ENCODE measurements around the gene PPP6R2. TPM values are rescaled to one million over a fixed set of nuclear protein-coding genes. Genes with fewer than 3 reads are reported as not detected.

PPP6R2 gene
- total and polyA plus RNA-seq, 2 of the 4 experiments (the other 2 are of a cell fraction) = 49.2 to 51.6 TPM

DNA sequence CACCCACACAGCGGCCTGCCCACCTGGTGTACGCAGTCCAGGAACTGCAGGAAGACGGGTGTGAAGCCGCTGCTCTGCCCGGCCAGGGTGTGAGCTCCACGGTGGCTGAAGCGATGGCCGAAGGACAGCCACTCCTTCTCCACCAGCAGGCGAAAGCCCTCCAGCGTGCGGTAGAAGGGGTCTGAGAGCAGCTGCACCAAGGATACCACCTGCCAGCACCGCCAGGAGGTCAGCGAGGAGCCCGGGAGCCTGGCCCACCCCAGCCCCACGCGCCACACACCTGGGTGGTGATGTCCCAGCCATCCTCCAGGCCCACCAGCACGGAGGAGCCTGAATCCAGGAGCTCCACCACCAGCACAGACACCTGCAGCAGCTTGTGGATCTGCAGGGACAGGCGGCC lies 112.1 kb downstream of the PPP6R2 start:
- TF ChIP-seq CHD1 (IDR thresholded peaks at IDR 0.05; ENCODE audit: low read depth, low read length) (no peak), MAZ (IDR thresholded peaks at IDR 0.05; ENCODE audit: borderline replicate concordance, low read depth, low read length) (no peak), RAD21 (IDR thresholded peaks at IDR 0.05; ENCODE audit: low read length) (no peak), MAFK (IDR thresholded peaks at IDR 0.05; ENCODE audit: low read depth, low read length) (no peak), SMC3 (IDR thresholded peaks at IDR 0.05; ENCODE audit: low read depth, low read length) (no peak), NFE2L2 (IDR thresholded peaks at IDR 0.05; ENCODE audit: low read depth, low read length) (no peak), BHLHE40 (IDR thresholded peaks at IDR 0.05; ENCODE audit: low read depth, low read length) (no peak), MXI1 (IDR thresholded peaks at IDR 0.05; ENCODE audit: borderline replicate concordance, low read depth, low read length) (no peak), RCOR1 (IDR thresholded peaks at IDR 0.05; ENCODE audit: insufficient replicate concordance, low read length) (no peak), FOS (IDR thresholded peaks at IDR 0.05; ENCODE audit: low read depth, low read length) (no peak), CEBPB (IDR thresholded peaks at IDR 0.05; ENCODE audit: low read depth, low read length) (no peak), RFX5 (IDR thresholded peaks at IDR 0.05; ENCODE audit: low read depth, low read length) (no peak), POLR2A (IDR thresholded peaks at IDR 0.05; ENCODE audit: low read depth, low read length) (no peak)
- TF ChIP-seq, protein P1, sequence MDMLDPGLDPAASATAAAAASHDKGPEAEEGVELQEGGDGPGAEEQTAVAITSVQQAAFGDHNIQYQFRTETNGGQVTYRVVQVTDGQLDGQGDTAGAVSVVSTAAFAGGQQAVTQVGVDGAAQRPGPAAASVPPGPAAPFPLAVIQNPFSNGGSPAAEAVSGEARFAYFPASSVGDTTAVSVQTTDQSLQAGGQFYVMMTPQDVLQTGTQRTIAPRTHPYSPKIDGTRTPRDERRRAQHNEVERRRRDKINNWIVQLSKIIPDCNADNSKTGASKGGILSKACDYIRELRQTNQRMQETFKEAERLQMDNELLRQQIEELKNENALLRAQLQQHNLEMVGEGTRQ (IDR thresholded peaks at IDR 0.05; ENCODE audit: low read depth, low read length) = no peak
- TF ChIP-seq, protein P2, sequence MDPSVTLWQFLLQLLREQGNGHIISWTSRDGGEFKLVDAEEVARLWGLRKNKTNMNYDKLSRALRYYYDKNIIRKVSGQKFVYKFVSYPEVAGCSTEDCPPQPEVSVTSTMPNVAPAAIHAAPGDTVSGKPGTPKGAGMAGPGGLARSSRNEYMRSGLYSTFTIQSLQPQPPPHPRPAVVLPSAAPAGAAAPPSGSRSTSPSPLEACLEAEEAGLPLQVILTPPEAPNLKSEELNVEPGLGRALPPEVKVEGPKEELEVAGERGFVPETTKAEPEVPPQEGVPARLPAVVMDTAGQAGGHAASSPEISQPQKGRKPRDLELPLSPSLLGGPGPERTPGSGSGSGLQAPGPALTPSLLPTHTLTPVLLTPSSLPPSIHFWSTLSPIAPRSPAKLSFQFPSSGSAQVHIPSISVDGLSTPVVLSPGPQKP (IDR thresholded peaks at IDR 0.05; ENCODE audit: borderline replicate concordance, low read depth, low read length) = no peak
- TF ChIP-seq, protein P3, sequence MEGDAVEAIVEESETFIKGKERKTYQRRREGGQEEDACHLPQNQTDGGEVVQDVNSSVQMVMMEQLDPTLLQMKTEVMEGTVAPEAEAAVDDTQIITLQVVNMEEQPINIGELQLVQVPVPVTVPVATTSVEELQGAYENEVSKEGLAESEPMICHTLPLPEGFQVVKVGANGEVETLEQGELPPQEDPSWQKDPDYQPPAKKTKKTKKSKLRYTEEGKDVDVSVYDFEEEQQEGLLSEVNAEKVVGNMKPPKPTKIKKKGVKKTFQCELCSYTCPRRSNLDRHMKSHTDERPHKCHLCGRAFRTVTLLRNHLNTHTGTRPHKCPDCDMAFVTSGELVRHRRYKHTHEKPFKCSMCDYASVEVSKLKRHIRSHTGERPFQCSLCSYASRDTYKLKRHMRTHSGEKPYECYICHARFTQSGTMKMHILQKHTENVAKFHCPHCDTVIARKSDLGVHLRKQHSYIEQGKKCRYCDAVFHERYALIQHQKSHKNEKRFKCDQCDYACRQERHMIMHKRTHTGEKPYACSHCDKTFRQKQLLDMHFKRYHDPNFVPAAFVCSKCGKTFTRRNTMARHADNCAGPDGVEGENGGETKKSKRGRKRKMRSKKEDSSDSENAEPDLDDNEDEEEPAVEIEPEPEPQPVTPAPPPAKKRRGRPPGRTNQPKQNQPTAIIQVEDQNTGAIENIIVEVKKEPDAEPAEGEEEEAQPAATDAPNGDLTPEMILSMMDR (conservative IDR thresholded peaks at IDR 0.05; ENCODE audit: low read depth, low read length) = no peak
- intact Hi-C loops (cut with micrococcal nuclease) = no loop called here
- WGBS, 2 experiments (ENCODE audit: extremely low coverage in 2 of 2, insufficient read length in 1 of 2) = 94% methylated on average over 7 of the region's 18 CpGs; no CpG with 5 or more reads in 1 of the 2 experiments

More for the DNA sequence above, 112.1 kb downstream of the PPP6R2 start:
- Histone ChIP-seq H2BK5ac (ENCODE audit: low read depth, low read length, poor library complexity, severe bottlenecking) (no peak overlapping the region), H2AK5ac (ENCODE audit: low read depth, low read length) (no peak overlapping the region), H3K14ac (replicated peaks; ENCODE audit: low read depth, low read length) (no peak overlapping the region), H3K4me2 (ENCODE audit: low read depth, low read length) (no peak overlapping the region), H4K5ac (ENCODE audit: low read depth, low read length) (no peak overlapping the region), H3K79me1 (ENCODE audit: low read depth in 1 of 2, low read length in 2 of 2) (peaks cover 3 to 8% of the 10 kb centered on the region in 2 experiments; a peak in 1 of 4 replicates), H3K9me3 (ENCODE audit: control insufficient read depth, insufficient read depth, low read length) (no peaks in the 10 kb centered on the region), H2BK15ac (ENCODE audit: low read depth, low read length) (no peak overlapping the region), H2AFZ (replicated peaks; ENCODE audit: low read length, poor library complexity) (no peak overlapping the region), H3K56ac (ENCODE audit: extremely low read depth, insufficient read depth, low read length) (no peak overlapping the region), H2AK9ac (replicated peaks; ENCODE audit: low read depth, low read length, poor library complexity) (no peak overlapping the region), H4K8ac (ENCODE audit: low read depth in 2 of 2, low read length in 2 of 2) (no peak overlapping the region), H3K27me3 (ENCODE audit: control insufficient read depth, insufficient read depth, low read length) (no peaks in the 10 kb centered on the region), H2BK20ac (ENCODE audit: low read depth, low read length) (no peak overlapping the region), H3K4me1 (ENCODE audit: control insufficient read depth, insufficient read depth, low read length) (no peaks in the 10 kb centered on the region), H3K27ac (ENCODE audit: insufficient read depth, low read length) (no peak overlapping the region), H4K91ac (ENCODE audit: insufficient read depth, low read depth, low read length) (no peak overlapping the region), H3K23ac (ENCODE audit: low read depth, low read length) (no peak overlapping the region), H3K18ac (ENCODE audit: low read depth, low read length) (no peak overlapping the region), H3K9ac (ENCODE audit: low read depth, low read length) (no peak overlapping the region), H2BK120ac (ENCODE audit: low read depth, low read length) (no peak overlapping the region), H4K20me1 (ENCODE audit: insufficient read depth, low read length) (peaks cover 14% of the 10 kb centered on the region), H3K4me3 (ENCODE audit: insufficient read depth, low read depth, low read length) (no peak overlapping the region), H3K4ac (ENCODE audit: low read depth, low read length) (no peak overlapping the region), H3K9me1 (ENCODE audit: insufficient read depth, low read length) (0 out of 2 replicates have a peak, but pooled peaks cover 3% of the 10 kb centered on the region), H3K36me3 (ENCODE audit: control insufficient read depth, insufficient read depth, low read length) (peaks cover 66% of the 10 kb centered on the region)
- POLR2A ChIA-PET (ENCODE audit: unreplicated experiment) = no interaction called here
- DNase-seq (no peak), ATAC-seq (ENCODE audit: low read depth) (no peak)
- CTCF ChIA-PET = no interaction called here
- no TSS peak for BruUV-seq (replicated peaks)
- in situ Hi-C loops (cut with MboI; ENCODE audit: low sequenced_read_pairs) (no loop called here), dilution Hi-C loops (cut with HindIII; ENCODE audit: low sequenced_read_pairs, unreplicated experiment) (no loop called here)
